SK-N-SH (cell line): ENCODE results near the gene DMP1. TPM values are rescaled to one million over a fixed set of nuclear protein-coding genes. Genes with fewer than 3 reads are reported as not detected.

Source experiments
- CTCF ChIA-PET: fragments of 300-600, 350-600 bp; formaldehyde crosslinking; extraction: SDS; loops from one replicate; lab custom pipeline; 2021; lab: Yijun Ruan, JAX
- POLR2A ChIA-PET: fragments of 350-600 bp; sonication (Branson Sonifier 250); formaldehyde crosslinking; extraction: SDS; loops from one replicate; lab custom pipeline; 2020; ENCODE audit warnings: antibody characterized with exemption, inconsistent platforms; lab: Yijun Ruan, JAX
- DNase-seq: peaks from one replicate; pipeline ENCODE4 v3.0.0; 2012
- H2AFZ ChIP-seq: fragments of 200-600 bp; sonication (generic); 2 replicates; pipeline ENCODE4 v1.8.1; 2016; ENCODE audit warnings: antibody characterized with exemption, mild to moderate bottlenecking, low read depth
- H3F3A ChIP-seq: fragments of 200-600 bp; sonication (generic); replicated peaks from 2 replicates; pipeline ENCODE3; 2016; ENCODE audit warnings: antibody characterized with exemption, mild to moderate bottlenecking; ENCODE audit not compliant: insufficient read depth
- H3K27ac ChIP-seq, 2 experiments: fragments of 200-500 bp in 1 of 2; fragments of 200-600 bp in 1 of 2; sonication (Bioruptor generic) in 1 of 2; sonication (generic), shearing (Covaris generic) in 1 of 2; 2 replicates each; pipeline versions ENCODE4 v1.5.1 to v1.6.1; 2014 to 2016; ENCODE audit warnings: low read depth in 2 of 2, inconsistent platforms in 1 of 2, low read length in 1 of 2, mild to moderate bottlenecking in 1 of 2, mixed read lengths in 1 of 2
- H3K27me3 ChIP-seq: fragments of 200-600 bp; sonication (generic), shearing (Covaris generic); 2 replicates; pipeline ENCODE4 v1.6.1; 2016; ENCODE audit warnings: mixed run types; ENCODE audit not compliant: insufficient read depth
- H3K36me3 ChIP-seq, 2 experiments: fragments of 200-500 bp in 1 of 2; fragments of 200-600 bp in 1 of 2; sonication (Bioruptor generic) in 1 of 2; sonication (generic) in 1 of 2; replicated peaks in 1 of 2; 2 replicates each; pipeline versions ENCODE3 to v1.5.1; 2014 to 2016; ENCODE audit warnings: low read length in 1 of 2, mild to moderate bottlenecking in 1 of 2; ENCODE audit not compliant: insufficient read depth in 2 of 2, control insufficient read depth in 1 of 2
- H3K4me1 ChIP-seq, 2 experiments: fragments of 200-500 bp in 1 of 2; fragments of 200-600 bp in 1 of 2; sonication (Bioruptor generic) in 1 of 2; sonication (generic), shearing (Covaris generic) in 1 of 2; 2 replicates each; pipeline versions ENCODE4 v1.5.1 to v1.6.1; 2014 to 2016; ENCODE audit warnings: low read depth in 1 of 2, low read length in 1 of 2, mixed run types in 1 of 2; ENCODE audit not compliant: insufficient read depth in 2 of 2, control insufficient read depth in 1 of 2
- H3K4me2 ChIP-seq: fragments of 200-600 bp; sonication (generic), shearing (Covaris generic); 2 replicates; pipeline ENCODE4 v1.6.1; 2017; ENCODE audit warnings: mixed run types
- H3K4me3 ChIP-seq, 2 experiments: fragments of 200-500 bp in 1 of 2; fragments of 200-600 bp in 1 of 2; sonication (Bioruptor generic) in 1 of 2; sonication (generic), shearing (Covaris generic) in 1 of 2; 2 replicates each; pipeline versions ENCODE4 v1.5.1 to v1.8.1; 2014 to 2016; ENCODE audit warnings: low read depth in 2 of 2, inconsistent platforms in 1 of 2, low read length in 1 of 2, mild to moderate bottlenecking in 1 of 2, mixed read lengths in 1 of 2, moderate library complexity in 1 of 2
- H3K79me2 ChIP-seq: fragments of 200-600 bp; sonication (generic); 2 replicates; pipeline ENCODE4 v1.8.1; 2017; ENCODE audit warnings: mild to moderate bottlenecking; ENCODE audit not compliant: insufficient read depth
- H3K9ac ChIP-seq: fragments of 200-600 bp; sonication (generic); 2 replicates; pipeline ENCODE4 v1.6.1; 2017; ENCODE audit warnings: mixed run types
- H3K9me2 ChIP-seq: fragments of 200-600 bp; sonication (generic); 2 replicates; pipeline ENCODE4 v1.6.1; 2017; ENCODE audit warnings: mixed run types
- H3K9me3 ChIP-seq: fragments of 200-600 bp; sonication (generic); 2 replicates; pipeline ENCODE4 v1.6.1; 2017; ENCODE audit warnings: mixed run types, mild to moderate bottlenecking, moderate library complexity
- H4K20me1 ChIP-seq: fragments of 200-600 bp; sonication (generic); 2 replicates; pipeline ENCODE4 v1.6.1; 2017; ENCODE audit warnings: mild to moderate bottlenecking, mixed run types; ENCODE audit not compliant: insufficient read depth
- CHD2 ChIP-seq: fragments of 150-350 bp; IDR thresholded peaks from 2 replicates; pipeline ENCODE4 v1.6.1; 2018; ENCODE audit warnings: low read length; ENCODE audit not compliant: partially characterized antibody
- EZH2phosphoT487 ChIP-seq: fragments of 200-600 bp; sonication (generic); IDR thresholded peaks from 2 replicates; pipeline ENCODE4 v1.6.1; 2017; ENCODE audit warnings: low read depth, mixed run types, mild to moderate bottlenecking, antibody characterized with exemption, moderate library complexity, borderline replicate concordance
- FOSL2 ChIP-seq: IDR thresholded peaks from 2 replicates; pipeline ENCODE4 v1.4.0; 2012; ENCODE audit warnings: low read depth, mild to moderate bottlenecking, moderate library complexity, borderline replicate concordance
- FOXM1 ChIP-seq: IDR thresholded peaks from 2 replicates; pipeline ENCODE4 v1.4.0; 2012; ENCODE audit warnings: low read depth, mild to moderate bottlenecking
- GABPA ChIP-seq: IDR thresholded peaks from 2 replicates; pipeline ENCODE4 v1.4.0; 2012; ENCODE audit warnings: low read depth, mild to moderate bottlenecking
- IRF3 ChIP-seq: fragments of 150-350 bp; IDR thresholded peaks from 2 replicates; pipeline ENCODE4 v1.6.1; 2016; ENCODE audit warnings: mild to moderate bottlenecking, low read depth, low read length
- JUND ChIP-seq: IDR thresholded peaks from 2 replicates; pipeline ENCODE4 v1.4.0; 2012
- NRF1 ChIP-seq: IDR thresholded peaks from 2 replicates; pipeline ENCODE4 v1.6.1; 2012; ENCODE audit warnings: low read depth, mild to moderate bottlenecking, low read length
- PBX3 ChIP-seq: IDR thresholded peaks from 2 replicates; pipeline ENCODE4; 2012
- RCOR1 ChIP-seq: fragments of 150-350 bp; IDR thresholded peaks from 2 replicates; pipeline ENCODE4 v1.6.1; 2017; ENCODE audit warnings: antibody characterized with exemption, low read length
- SMC3 ChIP-seq: IDR thresholded peaks from 2 replicates; pipeline ENCODE4 v1.6.1; 2012; ENCODE audit warnings: low read depth, low read length, improper control_type of control experiment
- TCF12 ChIP-seq: IDR thresholded peaks from 2 replicates; pipeline ENCODE4 v1.4.0; 2012
- TEAD4 ChIP-seq: IDR thresholded peaks from 2 replicates; pipeline ENCODE4 v1.4.0; 2012; ENCODE audit warnings: mild to moderate bottlenecking, borderline replicate concordance; ENCODE audit not compliant: insufficient read depth
- USF2 ChIP-seq: fragments of 150-350 bp; IDR thresholded peaks from 2 replicates; pipeline ENCODE4 v1.6.1; 2017; ENCODE audit warnings: antibody characterized with exemption, low read length, low read depth, borderline replicate concordance
- WGBS: methylation state at CpG from one replicate; pipeline ENCODE4 v1.1.6; 2017; ENCODE audit warnings: low lambda C conversion rate; 5-methylcytosine and 5-hydroxymethylcytosine counted together
- polyA plus RNA-seq, 3 experiments: library from polyadenylated mRNA; depleted of rRNA; stranded (reverse); fragments of >200 nt; gene quantifications; 2 replicates each; pipeline ENCODE4 v1.2.3, GENCODE V29; 2012

Gene DMP1
- polyA plus RNA-seq, 1 of the 3 experiments (the other 2 are of a cell fraction), result not detected

GRCh38 chr4:87657525-87657924 is 7.4 kb downstream of the DMP1 start:
- H3K4me3 ChIP-seq, result no peak overlapping the region
- no peak for DNase-seq

GRCh38 chr4:87659247-87659931 is 9.3 kb downstream of the DMP1 start:
- ChIA-PET POLR2A (no interaction called here), CTCF (interaction anchor here (1.4 kb wide), 1 partner anchor 9 kb away, joined by 4 read pairs; the partner anchor contains the start of gene DMP1)
- Histone ChIP-seq H3K27ac (peak overlapping the region in 1 of 2 experiments; percentile 67; a peak in 2 of 4 replicates), H3K9ac (no peak overlapping the region; the same call in 1 of the 2 replicates), H3K27me3 (no peaks in the 10 kb centered on the region), H3K4me3 (no peak overlapping the region), H3K79me2 (no peaks in the 10 kb centered on the region), H3K9me3 (no peaks in the 10 kb centered on the region), H3K36me3 (no peaks in the 10 kb centered on the region), H3K4me2 (peak overlapping the region; percentile 54; the same call in 1 of the 2 replicates), H4K20me1 (no peaks in the 10 kb centered on the region), H3K4me1 (no peaks in the 10 kb centered on the region), H2AFZ (no peak overlapping the region), H3F3A (peaks cover 14% of the 10 kb centered on the region), H3K9me2 (no peaks in the 10 kb centered on the region)
- TF ChIP-seq SMC3 (no peak), EZH2phosphoT487 (no peak), GABPA (no peak), FOSL2 (0 out of 2 replicates have a peak, but pooled peaks have one; percentile 36), TCF12 (no peak; the same call in 1 of the 2 replicates), PBX3 (no peak; the same call in 1 of the 2 replicates)
- DNase-seq, result no peak
- WGBS, result 42% methylated on average over 3 of the region's 3 CpGs

More at GRCh38 chr4:87657525-87657924, 7.4 kb downstream of the DMP1 start:
- Histone ChIP-seq H3K36me3 (no peaks in the 10 kb centered on the region), H3K79me2 (no peaks in the 10 kb centered on the region), H3K27ac (peak overlapping the region in 1 of 2 experiments; percentile 67; a peak in 2 of 4 replicates), H3K9ac (no peak overlapping the region), H4K20me1 (no peaks in the 10 kb centered on the region), H3K4me1 (no peaks in the 10 kb centered on the region), H3K27me3 (no peaks in the 10 kb centered on the region), H3K9me3 (no peaks in the 10 kb centered on the region), H2AFZ (no peak overlapping the region), H3K9me2 (no peaks in the 10 kb centered on the region), H3K4me2 (no peak overlapping the region), H3F3A (peaks cover 14% of the 10 kb centered on the region)
- CTCF ChIA-PET, result interaction anchor here (1.1 kb wide), 2 partner anchors 22 to 29 kb away, joined by 3 read pairs; no protein-coding TSS in a partner anchor
- TF ChIP-seq JUND, result peak; percentile 45
- TF ChIP-seq TEAD4, result 0 out of 2 replicates have a peak, but pooled peaks have one; percentile 17
- peak; percentile 36; the same call in 1 of the 2 replicates for TF ChIP-seq FOSL2
- no peak for TF ChIP-seq FOXM1
- POLR2A ChIA-PET, result no interaction called here
- 22% methylated on average over 3 of the region's 3 CpGs for WGBS

GRCh38 chr4:87662871-87663270 is 12.8 kb downstream of the DMP1 start:
- Histone ChIP-seq H4K20me1 (no peaks in the 10 kb centered on the region), H3F3A (peaks cover 14% of the 10 kb centered on the region), H3K36me3 (no peaks in the 10 kb centered on the region), H3K4me2 (no peak overlapping the region), H3K79me2 (no peaks in the 10 kb centered on the region), H3K27me3 (no peaks in the 10 kb centered on the region), H3K4me3 (no peak overlapping the region), H3K9me3 (no peaks in the 10 kb centered on the region), H3K9me2 (no peaks in the 10 kb centered on the region), H3K9ac (no peak overlapping the region), H3K27ac (no peak overlapping the region), H2AFZ (no peak overlapping the region), H3K4me1 (no peaks in the 10 kb centered on the region)
- ChIA-PET POLR2A (no interaction called here), CTCF (interaction anchor here (0.8 to 1.9 kb wide), 2 partner anchors 17 to 186 kb away, joined by 3 to 4 read pairs; no protein-coding TSS in a partner anchor)
- no peak for DNase-seq
- 66% methylated on average over 9 of the region's 9 CpGs for WGBS
- TF ChIP-seq CHD2 (no peak), RCOR1 (no peak), NRF1 (no peak), USF2 (no peak), IRF3 (no peak), JUND (no peak)
